ENCODE results near the gene CD22.

Gene CD22

GRCh38 chr19:35290381-35291127, 38.4 kb upstream of the CD22 start:
- DNase-seq (ENCODE audit: insufficient read length): no peak
- no peak for FAIRE-seq
- TF ChIP-seq TAF1 (IDR thresholded peaks at IDR 0.05; ENCODE audit: borderline replicate concordance, low read depth, low read length) (no peak), POLR2AphosphoS5 (IDR thresholded peaks at IDR 0.05; ENCODE audit: low read depth, low read length) (no peak), POLR2A (IDR thresholded peaks at IDR 0.05; ENCODE audit: low read depth, low read length) (no peak)

DNA sequence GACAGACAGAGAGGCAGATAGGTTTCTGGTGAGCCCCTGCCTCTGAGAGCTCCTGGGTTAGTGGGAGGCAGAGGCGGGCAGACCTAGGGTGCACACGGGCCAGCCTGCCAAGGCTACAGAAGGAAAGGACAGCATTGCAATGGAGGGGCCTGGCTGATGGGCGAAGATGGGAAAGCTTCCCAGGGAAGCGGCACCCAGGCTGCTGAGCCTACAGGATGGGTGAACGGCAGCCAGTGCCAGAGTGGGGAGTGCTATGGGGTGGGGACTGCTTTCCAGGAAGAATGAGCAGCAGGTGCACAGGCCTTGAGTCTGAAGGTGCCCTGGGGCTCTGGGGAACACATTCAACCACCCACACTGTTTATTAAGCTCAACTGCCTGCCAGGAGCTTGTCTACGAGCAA, 37.7 kb upstream of the CD22 start:
- FAIRE-seq (no peak), DNase-seq (ENCODE audit: insufficient read length) (no peak)
- no peak for TF ChIP-seq POLR2A (IDR thresholded peaks at IDR 0.05; ENCODE audit: low read depth, low read length)
- no peak for TF ChIP-seq POLR2AphosphoS5 (IDR thresholded peaks at IDR 0.05; ENCODE audit: low read depth, low read length)
- TF ChIP-seq TAF1 (IDR thresholded peaks at IDR 0.05; ENCODE audit: borderline replicate concordance, low read depth, low read length): no peak

GRCh38 chr19:35291916-35292315, 37.1 kb upstream of the CD22 start, which contains the start of gene MAG:
MAG (plus strand) TSS chr19:35292161; CDS start chr19:35295409, 3,248 bp downstream.
- no peak for TF ChIP-seq POLR2A (IDR thresholded peaks at IDR 0.05; ENCODE audit: low read depth, low read length)
- no peak for TF ChIP-seq POLR2AphosphoS5 (IDR thresholded peaks at IDR 0.05; ENCODE audit: low read depth, low read length)
- TF ChIP-seq TAF1 (IDR thresholded peaks at IDR 0.05; ENCODE audit: borderline replicate concordance, low read depth, low read length): no peak
- no peak for DNase-seq (ENCODE audit: insufficient read length)
- no peak for FAIRE-seq

DNA sequence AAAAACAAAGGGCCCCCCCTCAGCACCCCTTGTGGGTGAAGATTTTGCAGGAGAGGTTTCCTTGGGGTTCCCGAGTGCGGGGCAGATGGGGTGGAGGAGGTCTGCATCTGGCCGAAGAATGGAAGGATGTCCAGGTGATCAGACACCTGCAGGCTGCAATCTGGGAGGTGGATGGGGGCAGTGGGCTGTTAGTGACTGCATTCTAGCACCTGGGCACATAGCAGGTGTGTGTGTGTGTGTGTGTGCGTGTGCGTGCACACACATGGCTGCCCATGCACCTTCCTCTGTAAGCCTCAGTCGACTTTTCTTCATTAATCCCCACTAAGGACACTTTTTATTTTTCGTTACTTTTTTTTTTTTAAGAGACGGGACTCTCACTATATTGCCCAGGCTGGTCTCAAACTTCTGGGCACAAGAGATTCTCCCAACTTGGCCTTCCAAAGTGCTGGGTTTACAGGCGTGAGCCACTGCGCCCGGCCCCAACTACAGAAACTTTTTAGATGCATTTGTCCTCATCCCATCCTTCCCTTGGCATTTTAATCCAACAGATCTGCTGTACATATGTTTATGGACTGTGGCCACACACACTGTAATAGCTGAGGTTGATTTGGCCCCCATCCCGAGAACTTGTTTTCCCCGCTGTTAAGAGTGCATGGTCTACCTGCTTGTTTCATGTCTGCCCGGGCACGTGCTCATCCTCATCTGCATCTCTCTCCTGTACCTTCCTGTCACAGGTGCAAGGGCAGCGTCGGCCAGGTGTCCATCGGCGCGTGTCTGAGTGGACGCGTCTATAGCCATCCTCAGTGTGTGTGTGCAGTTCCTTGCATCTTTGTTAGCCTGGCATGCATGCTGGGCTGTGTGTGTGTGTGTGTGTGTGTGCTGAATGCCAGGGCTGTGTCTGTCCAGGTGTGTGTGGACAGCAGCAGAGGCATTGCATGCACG, 36.3 kb upstream of the CD22 start:
- FAIRE-seq (no peak), DNase-seq (ENCODE audit: insufficient read length) (no peak)
- no peak for TF ChIP-seq POLR2A (IDR thresholded peaks at IDR 0.05; ENCODE audit: low read depth, low read length)
- no peak for TF ChIP-seq POLR2AphosphoS5 (IDR thresholded peaks at IDR 0.05; ENCODE audit: low read depth, low read length)
- no peak for TF ChIP-seq TAF1 (IDR thresholded peaks at IDR 0.05; ENCODE audit: borderline replicate concordance, low read depth, low read length)

GRCh38 chr19:35293363-35293739, 35.6 kb upstream of the CD22 start:
- no peak for TF ChIP-seq POLR2A (IDR thresholded peaks at IDR 0.05; ENCODE audit: low read depth, low read length)
- no peak for TF ChIP-seq POLR2AphosphoS5 (IDR thresholded peaks at IDR 0.05; ENCODE audit: low read depth, low read length)
- no peak for TF ChIP-seq TAF1 (IDR thresholded peaks at IDR 0.05; ENCODE audit: borderline replicate concordance, low read depth, low read length)
- FAIRE-seq: no peak
- DNase-seq (ENCODE audit: insufficient read length): no peak

DNA sequence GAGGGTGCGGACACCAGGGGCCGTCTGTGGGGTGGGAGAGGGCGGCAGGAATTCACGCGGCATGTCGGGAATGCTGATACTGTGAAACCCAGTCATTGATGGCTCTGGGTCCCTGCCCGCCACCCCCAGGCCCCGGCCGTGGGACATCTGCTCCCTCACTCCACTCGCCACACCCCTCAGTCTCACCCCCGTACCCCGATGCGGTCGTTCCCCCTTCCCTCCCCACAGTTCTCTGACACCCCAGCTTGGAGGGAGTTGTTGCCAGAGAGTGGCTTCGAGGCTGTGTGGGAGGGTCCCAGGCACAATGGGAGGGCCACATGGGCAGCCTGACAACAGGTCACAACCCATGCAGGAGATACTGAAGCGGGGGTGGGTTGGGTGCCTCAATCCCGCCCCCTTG, 35.2 kb upstream of the CD22 start:
- DNase-seq (ENCODE audit: insufficient read length): no peak
- no peak for FAIRE-seq
- TF ChIP-seq POLR2A (IDR thresholded peaks at IDR 0.05; ENCODE audit: low read depth, low read length): no peak
- TF ChIP-seq POLR2AphosphoS5 (IDR thresholded peaks at IDR 0.05; ENCODE audit: low read depth, low read length): no peak
- no peak for TF ChIP-seq TAF1 (IDR thresholded peaks at IDR 0.05; ENCODE audit: borderline replicate concordance, low read depth, low read length)

GRCh38 chr19:35294328-35294727, 34.7 kb upstream of the CD22 start:
- DNase-seq (ENCODE audit: insufficient read length) (no peak), FAIRE-seq (no peak)
- TF ChIP-seq POLR2A (IDR thresholded peaks at IDR 0.05; ENCODE audit: low read depth, low read length) (no peak), POLR2AphosphoS5 (IDR thresholded peaks at IDR 0.05; ENCODE audit: low read depth, low read length) (no peak), TAF1 (IDR thresholded peaks at IDR 0.05; ENCODE audit: borderline replicate concordance, low read depth, low read length) (no peak)

DNA sequence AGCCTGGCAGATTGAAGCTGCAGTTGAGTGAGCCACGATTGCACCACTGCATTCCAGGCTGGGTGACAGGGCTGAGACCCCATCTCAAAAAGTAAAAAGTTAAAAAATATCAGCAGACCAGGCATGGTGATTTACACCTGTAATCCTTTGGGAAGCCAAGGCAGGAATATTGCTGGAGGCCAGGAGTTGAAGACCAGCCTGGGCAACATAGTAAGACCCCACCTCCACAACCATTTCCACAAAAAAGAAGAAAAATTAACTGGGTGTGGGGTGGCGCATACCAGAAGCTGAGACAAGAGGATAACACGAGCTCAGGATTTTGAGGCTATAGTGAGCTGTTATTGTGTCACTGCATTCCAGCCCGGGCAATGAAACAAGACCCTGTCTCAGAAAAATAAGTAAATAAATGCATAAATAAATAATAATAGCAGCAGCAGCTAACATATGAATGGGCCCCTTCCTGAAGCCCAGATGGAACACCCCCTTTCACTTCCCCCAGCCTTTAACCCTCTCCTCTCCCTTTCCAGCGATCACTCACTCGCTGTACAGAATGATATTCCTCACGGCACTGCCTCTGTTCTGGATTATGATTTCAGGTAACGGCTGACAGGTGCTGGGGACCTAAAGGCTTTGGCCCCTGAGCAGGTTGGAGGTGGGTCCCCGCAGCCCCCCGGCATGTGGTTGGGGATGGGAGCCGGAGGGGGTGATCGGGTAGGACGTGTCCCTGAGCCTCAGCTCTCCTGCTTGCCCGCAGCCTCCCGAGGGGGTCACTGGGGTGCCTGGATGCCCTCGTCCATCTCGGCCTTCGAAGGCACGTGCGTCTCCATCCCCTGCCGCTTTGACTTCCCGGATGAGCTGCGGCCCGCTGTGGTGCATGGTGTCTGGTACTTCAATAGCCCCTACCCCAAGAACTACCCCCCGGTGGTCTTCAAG, 33.9 kb upstream of the CD22 start:
- FAIRE-seq (peak; percentile 5), DNase-seq (ENCODE audit: insufficient read length) (no peak)
- TF ChIP-seq POLR2A (IDR thresholded peaks at IDR 0.05; ENCODE audit: low read depth, low read length) (no peak), POLR2AphosphoS5 (IDR thresholded peaks at IDR 0.05; ENCODE audit: low read depth, low read length) (no peak), TAF1 (IDR thresholded peaks at IDR 0.05; ENCODE audit: borderline replicate concordance, low read depth, low read length) (no peak)

- TF ChIP-seq POLR2AphosphoS5 (IDR thresholded peaks at IDR 0.05; ENCODE audit: low read depth, low read length): no peak
- TF ChIP-seq TAF1 (IDR thresholded peaks at IDR 0.05; ENCODE audit: borderline replicate concordance, low read depth, low read length): no peak
- no peak for TF ChIP-seq POLR2A (IDR thresholded peaks at IDR 0.05; ENCODE audit: low read depth, low read length)
- DNase-seq (ENCODE audit: insufficient read length) (peak; percentile 66), FAIRE-seq (peak; percentile 30)
Measured at GRCh38 chr19:35295792-35296462, 33.1 kb upstream of the CD22 start.
